GM12878 (cell line): ENCODE measurements around the gene ANKRD7. TPM values are rescaled to one million over a fixed set of nuclear protein-coding genes. Genes with fewer than 3 reads are reported as not detected.

Experiments used
- ATAC-seq: fragments of 200-7000 bp; cut with Tn5 transposase; 3 replicates; pipeline ENCODE4 v1.9.1; 2020; ENCODE audit warnings: mild to moderate bottlenecking, moderate library complexity
- BruUV-seq: library from RNA; stranded (reverse); fragments of 400-500 nt; replicated peaks from 2 replicates; lab custom pipeline; 2021; lab: Mats Ljungman, UMichigan
- CTCF ChIA-PET: fragments of 300-600 bp; sonication (Branson Sonifier 250); formaldehyde crosslinking; extraction: SDS; loops from one replicate; lab custom pipeline; 2021; ENCODE audit warnings: inconsistent platforms; lab: Yijun Ruan, JAX
- POLR2A ChIA-PET: fragments of 350-600 bp; formaldehyde crosslinking; extraction: SDS; loops from one replicate; lab custom pipeline; 2021; ENCODE audit warnings: inconsistent platforms; lab: Charles Lee
- RAD21 ChIA-PET: fragments of 300-600 bp; sonication (Branson Sonifier 250); formaldehyde crosslinking; loops from one replicate; lab custom pipeline; 2023; ENCODE audit warnings: antibody characterized with exemption; ENCODE audit not compliant: unreplicated experiment; lab: Charles Lee
- SMC1A ChIA-PET: fragments of 300-600 bp; sonication (Branson Sonifier 250); formaldehyde crosslinking; loops from one replicate; lab custom pipeline; 2023; ENCODE audit not compliant: unreplicated experiment, uncharacterized antibody; lab: Charles Lee
- DNase-seq: peaks from one replicate; pipeline ENCODE4 v3.0.0-alpha.2; 2011; ENCODE audit warnings: low read depth, low spot score
- FAIRE-seq: peaks from 3 replicates; lab custom pipeline; 2011; peaks lifted over from hg19 to GRCh38; lab: Jason Lieb, UNC
- H2AFZ ChIP-seq: 2 replicates; pipeline ENCODE4 v1.6.0; 2011; ENCODE audit warnings: low read depth, low read length, control low read depth; ENCODE audit not compliant: control insufficient read depth
- H3K27ac ChIP-seq: 2 replicates; pipeline ENCODE4 v1.5.1; 2011; ENCODE audit warnings: control low read depth; ENCODE audit not compliant: control insufficient read depth, insufficient read depth
- H3K27me3 ChIP-seq, 2 experiments: replicated peaks in 1 of 2; 2 replicates each; pipeline versions ENCODE4 v1.6.0 to v1.6.1; 2011; ENCODE audit warnings: low read length in 1 of 2; ENCODE audit not compliant: control insufficient read depth in 2 of 2, insufficient read depth in 2 of 2
- H3K36me3 ChIP-seq, 2 experiments: 2 replicates each; pipeline ENCODE4 v1.5.1; 2011; ENCODE audit warnings: low read length in 1 of 2; ENCODE audit not compliant: control insufficient read depth in 2 of 2, insufficient read depth in 2 of 2
- H3K4me1 ChIP-seq: 2 replicates; pipeline ENCODE4 v1.6.1; 2011; ENCODE audit warnings: mild to moderate bottlenecking, low read length, moderate library complexity, mixed read lengths; ENCODE audit not compliant: control insufficient read depth, insufficient read depth
- H3K4me2 ChIP-seq: 2 replicates; pipeline ENCODE4 v1.6.0; 2011; ENCODE audit warnings: control low read depth; ENCODE audit not compliant: control insufficient read depth, insufficient read depth
- H3K4me3 ChIP-seq: fragments of 200-600 bp; sonication (generic); 2 replicates; pipeline ENCODE4 v1.5.1; 2016
- H3K79me2 ChIP-seq: 2 replicates; pipeline ENCODE4 v1.6.0; 2011; ENCODE audit warnings: low read length; ENCODE audit not compliant: control insufficient read depth, insufficient read depth
- H3K9ac ChIP-seq: 2 replicates; pipeline ENCODE4 v1.8.0; 2011; ENCODE audit warnings: low read length, control low read depth, mixed read lengths; ENCODE audit not compliant: control insufficient read depth, insufficient read depth
- H3K9me3 ChIP-seq: replicated peaks from 3 replicates; pipeline ENCODE4 v1.5.1; 2011; ENCODE audit warnings: mild to moderate bottlenecking, low read length; ENCODE audit not compliant: control insufficient read depth, insufficient read depth
- H4K20me1 ChIP-seq: 2 replicates; pipeline ENCODE4 v1.6.0; 2011; ENCODE audit not compliant: control insufficient read depth, insufficient read depth
- ATF7 ChIP-seq: fragments of 450-650 bp; IDR thresholded peaks from 2 replicates; pipeline ENCODE4 v1.6.1; 2016; ENCODE audit warnings: low read depth, mild to moderate bottlenecking
- BMI1 ChIP-seq: fragments of 450-650 bp; IDR thresholded peaks from 2 replicates; pipeline ENCODE4 v1.6.1; 2016; ENCODE audit warnings: mild to moderate bottlenecking, moderate library complexity, borderline replicate concordance
- DPF2 ChIP-seq: fragments of 450-650 bp; IDR thresholded peaks from 2 replicates; pipeline ENCODE4 v1.6.1; 2017; ENCODE audit warnings: mild to moderate bottlenecking
- ETV6 ChIP-seq, 2 experiments: fragments of 450-650 bp in 1 of 2; IDR thresholded peaks in 1 of 2; conservative IDR thresholded peaks in 1 of 2; 2 replicates each; pipeline ENCODE4 v1.6.1; 2014; ENCODE audit warnings: antibody characterized with exemption in 1 of 2, borderline replicate concordance in 1 of 2, low read depth in 1 of 2, mild to moderate bottlenecking in 1 of 2, moderate library complexity in 1 of 2
- HCFC1 ChIP-seq: fragments of 150-350 bp; IDR thresholded peaks from 2 replicates; pipeline ENCODE4 v1.6.1; 2014; ENCODE audit warnings: low read length
- KLF5 ChIP-seq: fragments of 450-650 bp; IDR thresholded peaks from 2 replicates; pipeline ENCODE4 v1.6.1; 2014; ENCODE audit warnings: mild to moderate bottlenecking; ENCODE audit not compliant: partially characterized antibody
- MTA2 ChIP-seq: fragments of 450-650 bp; IDR thresholded peaks from 2 replicates; pipeline ENCODE4 v1.6.1; 2016; ENCODE audit warnings: low read depth, mild to moderate bottlenecking, moderate library complexity
- NR2C2 ChIP-seq: IDR thresholded peaks from 2 replicates; pipeline ENCODE4 v1.6.1; 2011; ENCODE audit warnings: borderline replicate concordance, low read depth; ENCODE audit not compliant: control insufficient read depth, insufficient read length
- NR2F1 ChIP-seq: fragments of 450-650 bp; conservative IDR thresholded peaks from 2 replicates; pipeline ENCODE4 v1.6.1; 2017; ENCODE audit warnings: mild to moderate bottlenecking
- PML ChIP-seq: IDR thresholded peaks from 2 replicates; pipeline ENCODE4 v1.6.1; 2012; ENCODE audit warnings: low read length, inconsistent platforms
- POLR2AphosphoS5 ChIP-seq: IDR thresholded peaks from 2 replicates; pipeline ENCODE4 v1.6.1; 2011; ENCODE audit warnings: mild to moderate bottlenecking, low read length, inconsistent platforms
- SMC3 ChIP-seq: IDR thresholded peaks from 2 replicates; pipeline ENCODE4 v1.6.1; 2011; ENCODE audit warnings: low read length, improper control_type of control experiment, borderline replicate concordance
- YY1 ChIP-seq: IDR thresholded peaks from 2 replicates; pipeline ENCODE4 v1.6.1; 2011; ENCODE audit warnings: low read depth, mild to moderate bottlenecking, low read length
- in situ Hi-C: fragments of 300-500 bp; cut with MboI; formaldehyde crosslinking; loops from 9 replicates; pipeline ENCODE4 v1.14.3; 2018; ENCODE audit warnings: mixed read lengths
- intact Hi-C: fragments of 100-400 bp; cut with micrococcal nuclease; formaldehyde crosslinking; loops from one replicate; pipeline ENCODE4 v1.14.2; 2022; ENCODE audit not compliant: unreplicated experiment
- polyA plus RNA-seq, 11 experiments: library from polyadenylated mRNA; depleted of rRNA in 4 of 11; unstranded in 6 of 11; stranded (reverse) in 5 of 11; fragments of >200 nt; fragmentation: Nextera tagmentation in 4 of 11; fragmentation: Illumina TruSeq in 1 of 11; extraction: Ambion mirVana in 4 of 11; extraction: Trizol in 1 of 11; gene quantifications; 1 replicate in 1 of 11; 2 replicates in 10 of 11; pipeline versions ENCODE4 v1.2.1 to v1.2.3, GENCODE V29; 2011 to 2016; ENCODE audit warnings: inconsistent platforms in 2 of 11, missing spikeins in 2 of 11, low read depth in 1 of 11
- total RNA-seq, 4 experiments: library from RNA; depleted of rRNA in 3 of 4; stranded (reverse); fragments of >200 nt in 3 of 4; fragmentation: Illumina TruSeq in 1 of 4; extraction: Trizol in 1 of 4; gene quantifications; 2 replicates each; pipeline versions ENCODE4 v1.2.1 to v1.2.3, GENCODE V29; 2013 to 2021
- TF ChIP-seq, protein P1 (sequence below): IDR thresholded peaks from 2 replicates; pipeline ENCODE4 v1.6.1; 2011; ENCODE audit warnings: borderline replicate concordance, low read depth, mild to moderate bottlenecking, moderate library complexity, low read length; ENCODE audit not compliant: insufficient read depth, poor library complexity, severe bottlenecking
- TF ChIP-seq, protein P2 (sequence below): fragments of 450-650 bp; IDR thresholded peaks from 2 replicates; pipeline ENCODE4 v1.6.1; 2014; ENCODE audit warnings: mild to moderate bottlenecking
- TF ChIP-seq, protein P3 (sequence below): IDR thresholded peaks from 2 replicates; pipeline ENCODE4 v1.6.1; 2012; ENCODE audit warnings: low read length, inconsistent platforms

The ANKRD7 gene
- total and polyA plus RNA-seq, 10 of the 15 experiments (the other 5 are each of a cell fraction or from before 2014, with no cell fraction given), result 0.12 to 0.46 (median 0.31) TPM; not detected in 3

DNA sequence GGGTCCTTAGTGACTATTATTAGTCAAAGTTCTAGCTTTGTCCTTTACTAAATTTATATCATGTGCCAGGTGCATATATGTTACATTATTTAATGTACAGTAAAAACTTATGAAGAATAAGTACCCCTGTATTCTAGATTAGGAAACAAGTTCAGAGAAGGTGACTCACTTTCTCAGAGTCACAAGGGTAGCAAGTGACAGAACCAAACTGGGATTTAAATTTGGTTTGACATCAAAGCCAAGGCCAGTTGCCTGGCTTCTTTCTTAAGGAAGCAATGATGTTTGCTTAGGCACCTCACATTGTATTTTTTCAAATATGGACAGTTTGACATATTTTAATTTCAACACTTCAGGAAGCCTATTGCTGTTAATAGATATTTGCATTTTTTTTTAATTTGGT is 38.0 kb upstream of the ANKRD7 start:
- Histone ChIP-seq H3K4me1 (no peaks in the 10 kb centered on the region), H3K27me3 (no peaks in the 10 kb centered on the region), H3K36me3 (peaks cover 0 to 22% of the 10 kb centered on the region in 2 experiments; a peak in 2 of 4 replicates), H3K9ac (no peak overlapping the region), H3K9me3 (no peaks in the 10 kb centered on the region), H3K4me2 (peak overlapping the region; percentile 40; the same call in 1 of the 2 replicates), H3K79me2 (peaks cover 53% of the 10 kb centered on the region), H3K4me3 (peak overlapping the region; percentile 45), H4K20me1 (no peaks in the 10 kb centered on the region), H3K27ac (no peak overlapping the region), H2AFZ (no peak overlapping the region)
- ChIA-PET SMC1A (interaction anchor here (1.1 kb wide), 1 partner anchor 193 kb away, joined by 3 read pairs; no protein-coding TSS in a partner anchor), RAD21 (no interaction called here), POLR2A (no interaction called here), CTCF (interaction anchor here (5.4 kb wide), 1 partner anchor 9 kb away, joined by 48 read pairs; no protein-coding TSS in a partner anchor)
- in situ Hi-C loops (no loop called here), intact Hi-C loops (loop anchor here (10.0 kb wide), 1 partner anchor 1172 kb away; no protein-coding TSS in a partner anchor)
- no TSS peak for BruUV-seq
- ATAC-seq (no peak), FAIRE-seq (no peak), DNase-seq (no peak)
- TF ChIP-seq, protein P1, sequence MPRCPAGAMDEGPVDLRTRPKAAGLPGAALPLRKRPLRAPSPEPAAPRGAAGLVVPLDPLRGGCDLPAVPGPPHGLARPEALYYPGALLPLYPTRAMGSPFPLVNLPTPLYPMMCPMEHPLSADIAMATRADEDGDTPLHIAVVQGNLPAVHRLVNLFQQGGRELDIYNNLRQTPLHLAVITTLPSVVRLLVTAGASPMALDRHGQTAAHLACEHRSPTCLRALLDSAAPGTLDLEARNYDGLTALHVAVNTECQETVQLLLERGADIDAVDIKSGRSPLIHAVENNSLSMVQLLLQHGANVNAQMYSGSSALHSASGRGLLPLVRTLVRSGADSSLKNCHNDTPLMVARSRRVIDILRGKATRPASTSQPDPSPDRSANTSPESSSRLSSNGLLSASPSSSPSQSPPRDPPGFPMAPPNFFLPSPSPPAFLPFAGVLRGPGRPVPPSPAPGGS, result no peak
- TF ChIP-seq ETV6 (conservative IDR thresholded peaks at IDR 0.05 in 1 of 2, IDR thresholded peaks at IDR 0.05 in 1 of 2; ENCODE audit: borderline replicate concordance in 1 of 2, low read depth in 1 of 2), result no peak
- TF ChIP-seq, protein P2, sequence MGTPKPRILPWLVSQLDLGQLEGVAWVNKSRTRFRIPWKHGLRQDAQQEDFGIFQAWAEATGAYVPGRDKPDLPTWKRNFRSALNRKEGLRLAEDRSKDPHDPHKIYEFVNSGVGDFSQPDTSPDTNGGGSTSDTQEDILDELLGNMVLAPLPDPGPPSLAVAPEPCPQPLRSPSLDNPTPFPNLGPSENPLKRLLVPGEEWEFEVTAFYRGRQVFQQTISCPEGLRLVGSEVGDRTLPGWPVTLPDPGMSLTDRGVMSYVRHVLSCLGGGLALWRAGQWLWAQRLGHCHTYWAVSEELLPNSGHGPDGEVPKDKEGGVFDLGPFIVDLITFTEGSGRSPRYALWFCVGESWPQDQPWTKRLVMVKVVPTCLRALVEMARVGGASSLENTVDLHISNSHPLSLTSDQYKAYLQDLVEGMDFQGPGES, result no peak
- no peak for TF ChIP-seq NR2C2
- TF ChIP-seq ATF7, result no peak
- TF ChIP-seq BMI1, result no peak
- TF ChIP-seq YY1, result no peak
- TF ChIP-seq POLR2AphosphoS5, result no peak
- TF ChIP-seq, protein P3, sequence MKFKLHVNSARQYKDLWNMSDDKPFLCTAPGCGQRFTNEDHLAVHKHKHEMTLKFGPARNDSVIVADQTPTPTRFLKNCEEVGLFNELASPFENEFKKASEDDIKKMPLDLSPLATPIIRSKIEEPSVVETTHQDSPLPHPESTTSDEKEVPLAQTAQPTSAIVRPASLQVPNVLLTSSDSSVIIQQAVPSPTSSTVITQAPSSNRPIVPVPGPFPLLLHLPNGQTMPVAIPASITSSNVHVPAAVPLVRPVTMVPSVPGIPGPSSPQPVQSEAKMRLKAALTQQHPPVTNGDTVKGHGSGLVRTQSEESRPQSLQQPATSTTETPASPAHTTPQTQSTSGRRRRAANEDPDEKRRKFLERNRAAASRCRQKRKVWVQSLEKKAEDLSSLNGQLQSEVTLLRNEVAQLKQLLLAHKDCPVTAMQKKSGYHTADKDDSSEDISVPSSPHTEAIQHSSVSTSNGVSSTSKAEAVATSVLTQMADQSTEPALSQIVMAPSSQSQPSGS, result no peak
- no peak for TF ChIP-seq SMC3
- TF ChIP-seq KLF5, result no peak
- TF ChIP-seq NR2F1, result no peak
- no peak for TF ChIP-seq MTA2
- no peak for TF ChIP-seq PML
- no peak for TF ChIP-seq DPF2
- no peak for TF ChIP-seq HCFC1
